ENCODE measurements around the gene C9orf43.

DNA sequence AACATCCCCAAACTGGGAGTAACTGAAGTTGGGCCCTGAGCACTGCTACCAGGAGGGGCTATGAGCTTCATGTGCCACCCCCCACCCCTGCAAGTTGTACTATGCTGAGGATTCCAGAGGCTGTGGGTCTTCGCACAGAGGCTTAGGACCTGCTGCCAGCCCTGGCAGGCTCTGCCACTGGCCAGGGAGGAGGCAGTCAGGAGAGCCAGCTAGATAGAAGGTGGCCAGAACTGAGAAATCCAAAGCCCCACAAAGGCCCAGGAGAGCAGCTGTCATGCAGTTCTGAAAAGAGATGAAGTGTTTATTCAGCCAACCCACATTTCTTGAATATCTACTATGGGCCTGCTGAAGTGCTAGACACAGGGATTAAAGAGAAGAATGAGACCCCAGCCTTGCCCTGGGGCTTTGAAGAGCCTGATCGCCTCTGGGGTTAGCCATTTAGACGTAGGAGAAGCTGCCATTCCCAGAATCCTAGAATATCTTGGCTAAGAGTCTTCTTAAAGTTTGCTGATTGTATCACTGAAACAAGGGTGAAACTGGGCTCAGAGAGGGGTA lies 10.8 kb upstream of the C9orf43 start:
- no peak for TF ChIP-seq HDAC6 (IDR thresholded peaks at IDR 0.05; ENCODE audit: low read depth, low read length)
- no peak for TF ChIP-seq ZNF830 (CRISPR knock-in tag; IDR thresholded peaks at IDR 0.05)
- TF ChIP-seq FOXP1 (CRISPR knock-in tag; IDR thresholded peaks at IDR 0.05) = no peak
- no peak for TF ChIP-seq SP1 (CRISPR knock-in tag; IDR thresholded peaks at IDR 0.05)
- TF ChIP-seq ZBTB2 (IDR thresholded peaks at IDR 0.05) = no peak
- TF ChIP-seq ZNF24 (IDR thresholded peaks at IDR 0.05) = no peak
- TF ChIP-seq SRF (CRISPR knock-in tag; IDR thresholded peaks at IDR 0.05) = no peak
